MM.1S (cell line): ENCODE data around the gene TOM1L1.

Experiments
- DNase-seq: peaks from one replicate; pipeline ENCODE4 v3.0.0-alpha.2; 2015
- H2AFZ ChIP-seq: fragments of 300-600 bp; sonication (generic); 2 replicates; pipeline ENCODE4 v1.6.0; 2016; ENCODE audit warnings: antibody characterized with exemption, low read length
- H3F3A ChIP-seq: fragments of 300-600 bp; sonication (generic); 2 replicates; pipeline ENCODE4 v1.6.1; 2016; ENCODE audit warnings: mild to moderate bottlenecking, antibody characterized with exemption, low read length, moderate library complexity, mixed read lengths; ENCODE audit not compliant: insufficient read depth
- H3K27ac ChIP-seq: fragments of 300-600 bp; sonication (generic); 2 replicates; pipeline ENCODE4 v1.5.1; 2016; ENCODE audit warnings: mild to moderate bottlenecking, low read length
- H3K27me3 ChIP-seq: fragments of 300-600 bp; sonication (generic); replicated peaks from 2 replicates; pipeline ENCODE4 v1.6.0; 2016; ENCODE audit warnings: low read length; ENCODE audit not compliant: insufficient read depth
- H3K36me3 ChIP-seq: fragments of 300-600 bp; sonication (generic); replicated peaks from 2 replicates; pipeline ENCODE4 v1.6.1; 2016; ENCODE audit warnings: mild to moderate bottlenecking, low read length, mixed read lengths; ENCODE audit not compliant: insufficient read depth
- H3K4me1 ChIP-seq: fragments of 300-600 bp; sonication (generic); 2 replicates; pipeline ENCODE4 v1.6.1; 2016; ENCODE audit warnings: low read length, mixed read lengths
- H3K4me2 ChIP-seq: fragments of 300-600 bp; sonication (generic); 2 replicates; pipeline ENCODE4 v1.6.0; 2016; ENCODE audit warnings: low read depth, low read length
- H3K4me3 ChIP-seq: fragments of 300-600 bp; sonication (generic); 2 replicates; pipeline ENCODE4 v1.5.1; 2016; ENCODE audit warnings: low read length, mixed read lengths
- H3K79me2 ChIP-seq: fragments of 300-600 bp; sonication (generic); 2 replicates; pipeline ENCODE4 v1.6.1; 2016; ENCODE audit warnings: mixed run types, low read length, mixed read lengths
- H3K9ac ChIP-seq: fragments of 300-600 bp; sonication (generic); 2 replicates; pipeline ENCODE4 v1.6.1; 2016; ENCODE audit warnings: low read length, mixed read lengths
- H3K9me2 ChIP-seq: fragments of 300-600 bp; sonication (generic); replicated peaks from 2 replicates; pipeline ENCODE4 v1.6.1; 2016; ENCODE audit warnings: mild to moderate bottlenecking, low read length, mixed read lengths; ENCODE audit not compliant: insufficient read depth
- H3K9me3 ChIP-seq: fragments of 300-600 bp; sonication (generic); replicated peaks from 2 replicates; pipeline ENCODE4 v1.6.1; 2016; ENCODE audit warnings: mild to moderate bottlenecking, low read length, mixed read lengths; ENCODE audit not compliant: insufficient read depth
- H4K20me1 ChIP-seq: fragments of 300-600 bp; sonication (generic); 2 replicates; pipeline ENCODE4 v1.6.1; 2016; ENCODE audit warnings: mild to moderate bottlenecking, low read length, moderate library complexity, mixed read lengths; ENCODE audit not compliant: insufficient read depth
- EZH2 ChIP-seq: fragments of 300-600 bp; sonication (generic); optimal IDR thresholded peaks from 2 replicates; pipeline ENCODE3; 2017; ENCODE audit warnings: low read depth, mild to moderate bottlenecking, antibody characterized with exemption, low read length, mixed read lengths
- EZH2phosphoT487 ChIP-seq: fragments of 300-600 bp; sonication (generic); IDR thresholded peaks from 2 replicates; pipeline ENCODE4 v1.6.1; 2018; ENCODE audit warnings: antibody characterized with exemption, low read length
- TF ChIP-seq, protein P1 (sequence below): fragments of 300-600 bp; sonication (generic); IDR thresholded peaks from 2 replicates; pipeline ENCODE4 v1.5.1; 2016; ENCODE audit warnings: antibody characterized with exemption, low read length, mixed read lengths

TOM1L1 gene

DNA sequence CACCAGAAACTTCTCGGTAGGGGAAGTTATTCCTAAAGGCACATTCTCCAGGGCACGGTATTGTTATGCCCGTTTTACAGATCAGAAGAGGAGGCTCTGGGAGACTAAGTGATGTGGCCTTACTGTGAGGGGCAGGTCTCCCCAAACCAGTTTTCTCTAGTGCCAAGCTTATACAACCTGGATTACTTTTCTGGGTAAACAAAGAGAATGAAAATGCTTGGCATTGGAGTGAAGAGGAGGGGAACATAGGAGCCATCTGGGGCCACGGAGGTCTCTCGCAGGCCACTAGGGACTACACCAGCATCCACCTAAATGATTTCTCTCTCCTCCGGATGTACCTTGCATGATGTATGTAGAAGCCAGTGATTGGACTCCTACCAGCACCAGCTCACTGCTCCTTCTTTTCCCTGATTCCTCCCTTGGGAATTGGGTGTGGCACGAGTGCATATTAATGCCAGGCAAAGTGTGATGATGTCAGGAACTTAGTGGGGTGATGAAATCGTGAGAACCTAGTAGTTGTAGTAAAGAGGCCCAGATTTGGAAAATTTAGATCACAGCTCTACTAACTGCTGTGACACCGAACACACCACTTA, 674 bp downstream of the TOM1L1 start:
- Histone ChIP-seq H4K20me1 (no peaks in the 10 kb centered on the region), H3K9me3 (no peaks in the 10 kb centered on the region), H3K9ac (peak overlapping the region; percentile 25; the same call in 1 of the 2 replicates), H3F3A (peaks cover 5% of the 10 kb centered on the region; the same call in 1 of the 2 replicates), H3K27me3 (no peaks in the 10 kb centered on the region), H3K27ac (no peak overlapping the region), H2AFZ (peak overlapping the region; percentile 74), H3K4me3 (peak overlapping the region; percentile 73), H3K79me2 (no peaks in the 10 kb centered on the region), H3K4me1 (no peaks in the 10 kb centered on the region), H3K4me2 (peak overlapping the region; percentile 97), H3K9me2 (no peaks in the 10 kb centered on the region), H3K36me3 (no peaks in the 10 kb centered on the region)
- TF ChIP-seq, protein P1, sequence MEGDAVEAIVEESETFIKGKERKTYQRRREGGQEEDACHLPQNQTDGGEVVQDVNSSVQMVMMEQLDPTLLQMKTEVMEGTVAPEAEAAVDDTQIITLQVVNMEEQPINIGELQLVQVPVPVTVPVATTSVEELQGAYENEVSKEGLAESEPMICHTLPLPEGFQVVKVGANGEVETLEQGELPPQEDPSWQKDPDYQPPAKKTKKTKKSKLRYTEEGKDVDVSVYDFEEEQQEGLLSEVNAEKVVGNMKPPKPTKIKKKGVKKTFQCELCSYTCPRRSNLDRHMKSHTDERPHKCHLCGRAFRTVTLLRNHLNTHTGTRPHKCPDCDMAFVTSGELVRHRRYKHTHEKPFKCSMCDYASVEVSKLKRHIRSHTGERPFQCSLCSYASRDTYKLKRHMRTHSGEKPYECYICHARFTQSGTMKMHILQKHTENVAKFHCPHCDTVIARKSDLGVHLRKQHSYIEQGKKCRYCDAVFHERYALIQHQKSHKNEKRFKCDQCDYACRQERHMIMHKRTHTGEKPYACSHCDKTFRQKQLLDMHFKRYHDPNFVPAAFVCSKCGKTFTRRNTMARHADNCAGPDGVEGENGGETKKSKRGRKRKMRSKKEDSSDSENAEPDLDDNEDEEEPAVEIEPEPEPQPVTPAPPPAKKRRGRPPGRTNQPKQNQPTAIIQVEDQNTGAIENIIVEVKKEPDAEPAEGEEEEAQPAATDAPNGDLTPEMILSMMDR, result no peak
- DNase-seq, result no peak

DNA sequence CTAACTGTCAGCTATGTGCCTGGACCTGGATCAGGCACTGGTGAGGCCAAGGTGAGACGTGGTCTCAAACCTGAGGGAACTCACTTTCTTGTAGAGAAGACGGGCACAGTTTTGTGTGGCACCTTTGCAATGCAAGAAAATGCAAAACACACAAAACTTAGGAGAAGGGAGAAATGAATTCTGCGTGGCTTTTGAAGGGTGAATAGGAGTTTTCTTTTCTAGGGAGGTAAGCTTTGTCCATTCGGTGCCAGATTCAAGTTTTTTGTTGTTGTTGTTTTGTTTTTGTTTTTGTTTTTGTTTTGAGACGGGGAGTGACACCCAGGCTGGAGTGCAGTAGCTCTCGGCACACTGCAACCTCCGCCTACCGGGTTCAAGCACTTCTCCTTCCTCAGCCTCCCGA, 1.4 kb downstream of the TOM1L1 start:
- Histone ChIP-seq H4K20me1 (no peaks in the 10 kb centered on the region), H3K4me2 (no peak overlapping the region), H3K9me2 (no peaks in the 10 kb centered on the region), H3K36me3 (no peaks in the 10 kb centered on the region), H3F3A (peaks cover 5% of the 10 kb centered on the region; the same call in 1 of the 2 replicates), H3K27ac (no peak overlapping the region), H3K4me1 (no peaks in the 10 kb centered on the region), H2AFZ (no peak overlapping the region), H3K27me3 (no peaks in the 10 kb centered on the region), H3K79me2 (no peaks in the 10 kb centered on the region), H3K9me3 (no peaks in the 10 kb centered on the region), H3K9ac (no peak overlapping the region), H3K4me3 (no peak overlapping the region)
- no peak for TF ChIP-seq EZH2
- TF ChIP-seq, protein P1, result no peak
- TF ChIP-seq EZH2phosphoT487, result no peak
- no peak for DNase-seq

DNA sequence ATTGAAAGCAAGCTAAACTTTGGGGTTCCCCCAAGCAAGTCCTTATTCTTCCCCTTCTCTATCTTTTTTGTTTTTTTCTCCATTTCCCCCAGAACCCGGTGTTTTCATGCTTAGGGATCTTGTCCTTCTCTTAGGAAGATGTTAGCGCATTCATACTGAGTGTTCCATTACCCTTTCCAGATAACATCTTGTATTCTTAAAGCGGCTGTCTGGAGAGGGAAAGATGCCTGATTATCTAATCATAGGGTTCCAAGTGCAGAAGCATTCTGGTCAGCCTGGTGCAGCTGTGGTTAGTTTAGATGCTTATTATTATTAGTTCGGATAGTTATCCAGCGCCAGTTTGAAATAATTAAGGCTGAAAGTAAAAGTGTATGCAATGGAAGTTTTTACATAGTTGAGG, 2.0 kb downstream of the TOM1L1 start:
- no peaks in the 10 kb centered on the region for H3K9me2 ChIP-seq
- H3K9me3 ChIP-seq, result no peaks in the 10 kb centered on the region
- H3K79me2 ChIP-seq, result no peaks in the 10 kb centered on the region
- H3K4me1 ChIP-seq, result no peaks in the 10 kb centered on the region
- no peak overlapping the region for H2AFZ ChIP-seq
- TF ChIP-seq, protein P1, result no peak
- TF ChIP-seq EZH2 (no peak), EZH2phosphoT487 (no peak)
- H4K20me1 ChIP-seq, result no peaks in the 10 kb centered on the region
- no peak overlapping the region for H3K4me3 ChIP-seq
- no peak overlapping the region for H3K4me2 ChIP-seq
- no peak for DNase-seq
- H3K9ac ChIP-seq, result no peak overlapping the region
- H3K27ac ChIP-seq, result no peak overlapping the region
- H3F3A ChIP-seq, result peaks cover 5% of the 10 kb centered on the region; the same call in 1 of the 2 replicates
- H3K36me3 ChIP-seq, result no peaks in the 10 kb centered on the region
- no peaks in the 10 kb centered on the region for H3K27me3 ChIP-seq
